GM19193 (cell line): ENCODE results near the gene FCHSD2.

Experiments used
- POLR2A ChIP-seq: IDR thresholded peaks from 4 replicates; pipeline ENCODE4 v1.6.1; 2011; ENCODE audit not compliant: insufficient read depth, insufficient read length; ENCODE audit errors: extremely low read depth

Gene FCHSD2

GRCh38 chr11:72798361-72798760 is 343.8 kb downstream of the FCHSD2 start:
- no peak for TF ChIP-seq POLR2A

GRCh38 chr11:72793425-72794367 is 348.4 kb downstream of the FCHSD2 start, which contains the start of gene STARD10:
Gene STARD10 (minus strand): TSS chr11:72794047. CDS start chr11:72781181, 12,866 bp downstream.
- TF ChIP-seq POLR2A, result peak; percentile 65

GRCh38 chr11:72793076-72793424 is 349.1 kb downstream of the FCHSD2 start:
- TF ChIP-seq POLR2A, result no peak

GRCh38 chr11:72792437-72793021 is 349.6 kb downstream of the FCHSD2 start:
- no peak for TF ChIP-seq POLR2A

- no peak for TF ChIP-seq POLR2A
These were observed 352.5 kb downstream of the FCHSD2 start for GRCh38 chr11:72789493-72790131.

- no peak for TF ChIP-seq POLR2A
These were observed 353.9 kb downstream of the FCHSD2 start for GRCh38 chr11:72788241-72788640.

- peak; percentile 27 for TF ChIP-seq POLR2A
These were observed 354.7 kb downstream of the FCHSD2 start for GRCh38 chr11:72787216-72788104.
